ENCODE data around the gene UNC93B1. TPM values are rescaled to one million over a fixed set of nuclear protein-coding genes. Genes with fewer than 3 reads are reported as not detected.

The UNC93B1 gene
- total and polyA plus RNA-seq, 2 of the 13 experiments (the other 11 are each of a cell fraction or from before 2014, with no cell fraction given), result 8.8 to 18.9 TPM

- no peak; the same call in 1 of the 2 replicates for TF ChIP-seq ZBTB4 (CRISPR knock-in tag; IDR thresholded peaks at IDR 0.05; ENCODE audit: borderline replicate concordance)
- TF ChIP-seq NFKB2 (CRISPR knock-in tag; IDR thresholded peaks at IDR 0.05; ENCODE audit: borderline replicate concordance), result peak; percentile 45; the same call in 1 of the 2 replicates
- TF ChIP-seq NR2F1 (CRISPR knock-in tag; IDR thresholded peaks at IDR 0.05), result 0 out of 4 replicates have a peak, but pooled peaks of 1 of the 2 experiments have one; percentile 15
- TF ChIP-seq FOXO1 (CRISPR knock-in tag; IDR thresholded peaks at IDR 0.05), result peak; percentile 45
- no peak for TF ChIP-seq ARID3A (IDR thresholded peaks at IDR 0.05; ENCODE audit: low read depth, low read length)
- TF ChIP-seq ZBTB25 (CRISPR knock-in tag; IDR thresholded peaks at IDR 0.05), result 0 out of 2 replicates have a peak, but pooled peaks have one; percentile 17
- peak; percentile 69 for TF ChIP-seq ZSCAN31 (CRISPR knock-in tag; IDR thresholded peaks at IDR 0.05; ENCODE audit: low read depth)
- 0 out of 2 replicates have a peak, but pooled peaks have one; percentile 13 for TF ChIP-seq KLF9 (CRISPR knock-in tag; IDR thresholded peaks at IDR 0.05; ENCODE audit: low read depth)
- TF ChIP-seq ZNF274 (CRISPR knock-in tag; IDR thresholded peaks at IDR 0.05), result peak; percentile 75; the same call in 1 of the 2 replicates
- peak; percentile 66; the same call in 1 of the 2 replicates for TF ChIP-seq TFDP2 (CRISPR knock-in tag; IDR thresholded peaks at IDR 0.05)
- peak; percentile 92; the same call in 1 of the 2 replicates for TF ChIP-seq MTF2 (CRISPR knock-in tag; IDR thresholded peaks at IDR 0.05; ENCODE audit: borderline replicate concordance)
- peak in 1 of 2 experiments; percentile 72; a peak in 2 of 4 replicates for TF ChIP-seq POLR2A (IDR thresholded peaks at IDR 0.05; ENCODE audit: insufficient read depth in 1 of 2, low read depth in 2 of 2, low read length in 2 of 2)
- TF ChIP-seq DDIT3 (CRISPR knock-in tag; IDR thresholded peaks at IDR 0.05), result no peak
- peak; percentile 97 for TF ChIP-seq PHF8 (CRISPR knock-in tag; IDR thresholded peaks at IDR 0.05)
- 0 out of 2 replicates have a peak, but pooled peaks have one; percentile 82 for TF ChIP-seq ZNF230 (CRISPR knock-in tag; IDR thresholded peaks at IDR 0.05)
- peak; percentile 42; the same call in 1 of the 2 replicates for TF ChIP-seq ZNF879 (CRISPR knock-in tag; IDR thresholded peaks at IDR 0.05)
Measured at GRCh38 chr11:68030318-68031143, 26.6 kb upstream of the UNC93B1 start, which contains the start of gene NDUFS8 (continued).
